22Rv1 (cell line): ENCODE results near the gene PEX14.

ENCODE experiments used
- ZFX ChIP-seq: fragments of 450-650 bp; IDR thresholded peaks from 2 replicates; pipeline ENCODE4 v1.6.1; 2017; ENCODE audit warnings: antibody characterized with exemption, borderline replicate concordance
- TF ChIP-seq, protein P1 (sequence below): fragments of 450-650 bp; IDR thresholded peaks from 2 replicates; pipeline ENCODE4 v1.5.1; 2017; ENCODE audit warnings: mild to moderate bottlenecking

DNA sequence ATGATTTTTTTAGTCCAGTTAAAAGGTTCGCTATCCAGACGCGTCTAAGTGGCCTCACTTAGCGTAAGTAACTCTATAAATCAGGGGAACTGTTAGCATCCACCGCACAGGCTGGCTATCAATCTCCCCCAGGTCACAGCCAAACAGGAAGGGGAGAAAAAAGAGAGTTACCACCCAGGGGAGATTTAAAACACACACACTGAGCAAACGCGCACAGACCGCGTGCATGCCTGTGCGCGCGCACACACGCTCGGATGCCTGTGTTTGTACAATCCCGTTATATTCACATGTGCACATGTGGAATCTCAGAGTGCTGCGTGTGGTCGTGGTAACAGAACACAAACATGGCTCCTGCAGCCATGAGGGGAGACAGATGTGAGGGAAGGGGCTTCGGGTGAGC, 196.3 kb downstream of the PEX14 start:
- TF ChIP-seq, protein P1, sequence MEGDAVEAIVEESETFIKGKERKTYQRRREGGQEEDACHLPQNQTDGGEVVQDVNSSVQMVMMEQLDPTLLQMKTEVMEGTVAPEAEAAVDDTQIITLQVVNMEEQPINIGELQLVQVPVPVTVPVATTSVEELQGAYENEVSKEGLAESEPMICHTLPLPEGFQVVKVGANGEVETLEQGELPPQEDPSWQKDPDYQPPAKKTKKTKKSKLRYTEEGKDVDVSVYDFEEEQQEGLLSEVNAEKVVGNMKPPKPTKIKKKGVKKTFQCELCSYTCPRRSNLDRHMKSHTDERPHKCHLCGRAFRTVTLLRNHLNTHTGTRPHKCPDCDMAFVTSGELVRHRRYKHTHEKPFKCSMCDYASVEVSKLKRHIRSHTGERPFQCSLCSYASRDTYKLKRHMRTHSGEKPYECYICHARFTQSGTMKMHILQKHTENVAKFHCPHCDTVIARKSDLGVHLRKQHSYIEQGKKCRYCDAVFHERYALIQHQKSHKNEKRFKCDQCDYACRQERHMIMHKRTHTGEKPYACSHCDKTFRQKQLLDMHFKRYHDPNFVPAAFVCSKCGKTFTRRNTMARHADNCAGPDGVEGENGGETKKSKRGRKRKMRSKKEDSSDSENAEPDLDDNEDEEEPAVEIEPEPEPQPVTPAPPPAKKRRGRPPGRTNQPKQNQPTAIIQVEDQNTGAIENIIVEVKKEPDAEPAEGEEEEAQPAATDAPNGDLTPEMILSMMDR: no peak
- no peak for TF ChIP-seq ZFX
